GM19023 (cell line): Measurements from ENCODE around the gene SCN1B.
"Not testable (repeated sequence)": the region's sequence is repeated elsewhere in the genome, so short reads cannot be mapped to it uniquely, and the experiment has no call there.

Experiments
- ATAC-seq: cut with Tn5 transposase; IDR thresholded peaks from one replicate; pipeline ENCODE4 v1.9.1; 2021; ENCODE audit warnings: mild to moderate bottlenecking, moderate library complexity; ENCODE audit not compliant: unreplicated experiment

SCN1B gene

GRCh38 chr19:35015954-35016351 is 14.3 kb upstream of the SCN1B start:
- ATAC-seq, result no peak

- no peak for ATAC-seq
Measured at GRCh38 chr19:35017507-35017906, 12.8 kb upstream of the SCN1B start.

GRCh38 chr19:35018379-35018778 is 11.9 kb upstream of the SCN1B start:
- no peak for ATAC-seq

- no peak for ATAC-seq
Measured at GRCh38 chr19:35019144-35019543, 11.1 kb upstream of the SCN1B start.

- ATAC-seq, result no peak
Measured at GRCh38 chr19:35021016-35021415, 9.3 kb upstream of the SCN1B start.

GRCh38 chr19:35021596-35021995 is 8.7 kb upstream of the SCN1B start:
- ATAC-seq, result no peak

GRCh38 chr19:35022460-35022859 is 7.8 kb upstream of the SCN1B start:
- ATAC-seq, result no peak

GRCh38 chr19:35023428-35023827 is 6.8 kb upstream of the SCN1B start:
- ATAC-seq, result no peak

GRCh38 chr19:35024095-35024494 is 6.2 kb upstream of the SCN1B start:
- ATAC-seq, result no peak

- no peak for ATAC-seq
Measured at GRCh38 chr19:35025969-35026368, 4.3 kb upstream of the SCN1B start.

GRCh38 chr19:35026418-35026817 is 3.9 kb upstream of the SCN1B start:
- ATAC-seq, result no peak

- no peak for ATAC-seq
Measured at GRCh38 chr19:35027009-35027408, 3.3 kb upstream of the SCN1B start.

- ATAC-seq, result no peak
Measured at GRCh38 chr19:35027851-35028599, 2.2 kb upstream of the SCN1B start.

GRCh38 chr19:35028600-35028885 is 1.7 kb upstream of the SCN1B start:
- ATAC-seq, result not testable (repeated sequence)

- ATAC-seq, result not testable (repeated sequence)
Measured at GRCh38 chr19:35029275-35029736, 964 bp upstream of the SCN1B start.

- ATAC-seq, result no peak
Measured at GRCh38 chr19:35029737-35030256, 473 bp upstream of the SCN1B start.

GRCh38 chr19:35031072-35031881 is 1.0 kb downstream of the SCN1B start:
- ATAC-seq, result no peak

GRCh38 chr19:35032356-35032865 is 2.1 kb downstream of the SCN1B start:
- no peak for ATAC-seq

- ATAC-seq, result no peak
Measured at GRCh38 chr19:35033067-35034004, 3.1 kb downstream of the SCN1B start.

- no peak for ATAC-seq
Measured at GRCh38 chr19:35034005-35034502, 3.8 kb downstream of the SCN1B start.
